Astrocyte of the hippocampus (primary cell): ENCODE data around the gene CHAC1.
"Not testable (repeated sequence)": the region's sequence is repeated elsewhere in the genome, so short reads cannot be mapped to it uniquely, and the experiment has no call there.

ENCODE experiments used
- DNase-seq: peaks from one replicate; pipeline ENCODE4 v3.0.0; 2011; ENCODE audit warnings: low read depth, low spot score

The CHAC1 gene

DNA sequence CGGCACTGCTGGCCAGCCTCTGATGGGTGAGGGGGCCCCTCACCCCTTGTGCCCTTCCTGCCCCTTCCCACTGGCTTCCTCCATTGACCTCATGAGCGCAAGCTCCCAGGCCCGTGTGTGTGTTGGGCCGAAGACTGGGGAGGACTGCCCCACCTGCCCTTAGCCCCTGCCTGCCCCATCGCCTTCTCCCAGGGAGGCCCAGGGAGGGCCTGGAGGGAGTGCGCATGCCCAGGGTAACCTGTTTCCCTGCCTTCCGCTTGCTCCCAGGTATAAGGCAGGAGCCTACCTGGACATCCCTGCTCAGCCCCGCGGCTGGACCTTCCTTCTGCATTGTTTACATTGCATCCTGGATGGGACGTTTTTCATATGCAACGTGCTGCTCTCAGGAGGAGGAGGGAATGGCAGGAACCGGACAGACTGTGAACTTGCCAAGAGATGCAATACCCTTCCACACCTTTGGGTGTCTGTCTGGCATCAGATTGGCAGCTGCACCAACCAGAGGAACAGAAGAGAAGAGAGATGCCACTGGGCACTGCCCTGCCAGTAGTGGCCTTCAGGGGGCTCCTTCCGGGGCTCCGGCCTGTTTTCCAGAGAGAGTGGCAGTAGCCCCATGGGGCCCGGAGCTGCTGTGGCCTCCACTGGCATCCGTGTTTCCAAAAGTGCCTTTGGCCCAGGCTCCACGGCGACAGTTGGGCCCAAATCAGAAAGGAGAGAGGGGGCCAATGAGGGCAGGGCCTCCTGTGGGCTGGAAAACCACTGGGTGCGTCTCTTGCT, 15.3 kb upstream of the CHAC1 start:
- no peak for DNase-seq

DNA sequence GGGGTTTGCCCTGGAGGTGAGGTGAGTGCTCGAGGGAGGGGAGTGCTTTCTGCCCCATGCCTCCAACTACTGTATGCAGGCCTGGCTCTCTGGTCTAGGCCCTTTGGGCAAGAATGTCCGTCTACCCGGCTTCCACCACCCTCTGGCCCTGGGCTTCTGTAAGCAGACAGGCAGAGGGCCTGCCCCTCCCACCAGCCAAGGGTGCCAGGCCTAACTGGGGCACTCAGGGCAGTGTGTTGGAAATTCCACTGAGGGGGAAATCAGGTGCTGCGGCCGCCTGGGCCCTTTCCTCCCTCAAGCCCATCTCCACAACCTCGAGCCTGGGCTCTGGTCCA, 14.8 kb upstream of the CHAC1 start:
- no peak for DNase-seq

DNA sequence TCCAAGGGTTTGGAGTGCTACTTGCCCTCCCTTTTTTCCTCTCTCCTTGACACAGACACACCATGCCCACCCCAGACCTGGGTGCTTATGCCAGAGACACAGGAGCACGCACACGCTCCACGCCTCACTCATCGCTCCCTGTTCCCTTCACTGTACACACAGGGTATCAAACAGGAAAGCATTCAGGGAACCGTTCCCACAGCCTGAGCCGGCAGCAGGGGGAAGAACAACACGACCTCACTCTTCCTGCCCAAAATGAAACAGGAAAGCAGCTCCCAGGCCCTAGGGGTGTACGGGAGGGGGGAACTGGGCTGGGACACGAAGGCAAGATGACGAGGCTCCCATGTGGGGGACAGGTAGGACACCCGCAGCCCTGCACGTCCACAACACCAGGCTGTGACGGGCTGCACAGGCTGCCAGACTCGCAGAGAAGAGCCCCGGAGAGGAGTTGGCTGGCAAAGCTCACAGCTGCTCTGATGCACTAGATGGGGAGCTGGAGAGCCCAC, 12.9 kb upstream of the CHAC1 start:
- no peak for DNase-seq

DNA sequence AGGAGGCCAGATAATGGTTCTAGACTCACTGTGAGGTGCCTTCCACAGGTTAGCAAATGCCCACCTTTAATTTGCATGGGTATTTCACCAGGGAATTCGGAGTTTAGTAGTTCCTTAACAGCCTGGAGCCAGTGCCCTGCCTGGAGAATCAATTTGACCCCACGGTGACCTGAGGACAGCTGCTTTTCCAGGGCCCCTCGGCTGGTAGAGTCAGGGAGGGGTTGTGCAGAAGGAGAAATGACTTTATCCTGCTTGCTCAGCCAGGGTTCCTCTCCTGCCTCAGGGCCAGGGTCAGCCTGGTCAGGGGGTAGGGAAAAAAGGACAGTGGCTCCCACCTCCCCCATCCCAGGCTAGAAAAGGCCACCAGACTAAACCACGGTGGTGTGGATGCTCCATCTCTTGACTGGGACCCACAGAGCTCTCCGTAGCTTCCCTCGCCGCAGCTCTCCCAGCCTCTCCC, 12.2 kb upstream of the CHAC1 start:
- peak; percentile 9 for DNase-seq

DNA sequence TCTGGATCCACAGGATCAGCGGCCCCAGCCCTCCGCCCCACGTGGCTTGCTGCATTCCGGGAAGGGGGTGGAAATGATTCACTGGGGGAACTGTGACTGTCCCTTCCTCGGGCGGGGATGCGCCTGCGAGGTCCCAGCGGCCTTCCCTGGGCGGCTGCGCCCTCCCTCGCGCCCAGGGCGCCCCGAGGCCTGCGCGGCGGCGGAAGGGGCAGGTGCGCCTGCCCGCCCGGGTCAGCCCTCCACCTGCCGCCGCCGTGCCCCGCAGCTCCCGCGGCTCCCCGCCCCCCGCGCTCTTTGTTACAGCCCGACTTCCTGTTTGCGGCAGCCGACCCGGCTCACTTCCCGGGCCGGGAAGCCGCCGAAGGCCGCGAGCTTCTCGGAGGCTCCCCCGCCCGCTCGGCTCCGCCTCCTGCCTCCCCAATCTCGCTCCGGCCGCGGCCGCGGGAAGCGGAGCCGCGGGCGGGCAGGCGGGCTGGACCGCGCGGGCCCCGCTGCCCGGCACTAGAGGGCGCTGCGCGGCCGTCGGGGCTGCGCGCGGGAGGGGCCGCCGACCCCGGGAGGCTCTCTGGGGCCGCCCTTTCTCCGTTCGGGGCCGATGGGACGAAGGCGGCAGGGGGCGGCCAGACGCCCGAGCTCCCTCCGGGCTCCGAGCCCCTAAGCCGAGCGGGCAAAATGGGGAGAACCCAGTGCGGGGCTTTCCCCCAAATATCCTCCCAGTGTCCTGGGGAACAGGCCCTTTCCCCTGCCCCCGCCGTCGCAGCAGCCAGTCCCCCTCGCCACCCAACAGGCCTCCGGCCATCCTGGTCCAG, 11.5 kb upstream of the CHAC1 start:
- peak; percentile 90 for DNase-seq

DNA sequence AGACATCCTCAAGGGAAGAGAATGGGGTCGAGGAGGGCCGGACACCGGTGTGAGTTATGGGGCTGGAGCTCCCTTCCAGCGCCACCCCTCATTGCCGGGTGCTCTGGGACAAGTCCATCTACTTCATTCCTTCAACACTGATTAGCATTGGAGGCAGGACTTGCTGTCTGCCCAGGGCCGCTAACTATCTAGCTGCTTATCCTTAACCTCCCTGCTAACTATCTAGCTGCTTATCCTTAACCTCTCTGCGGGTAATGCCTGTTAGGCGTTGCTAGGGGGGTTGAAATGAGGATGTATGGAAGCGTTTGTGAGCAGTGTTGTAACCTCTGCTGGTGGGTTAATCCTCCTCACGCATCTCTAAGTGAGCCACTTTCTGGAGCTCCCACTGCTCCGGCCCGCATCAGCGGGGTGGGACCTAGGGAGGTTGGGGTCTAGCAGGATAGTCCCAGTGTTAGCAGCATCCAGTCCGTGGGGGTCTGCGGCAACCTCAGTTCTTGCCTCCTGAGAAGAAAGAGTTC, 10.9 kb upstream of the CHAC1 start:
- DNase-seq = no peak

DNA sequence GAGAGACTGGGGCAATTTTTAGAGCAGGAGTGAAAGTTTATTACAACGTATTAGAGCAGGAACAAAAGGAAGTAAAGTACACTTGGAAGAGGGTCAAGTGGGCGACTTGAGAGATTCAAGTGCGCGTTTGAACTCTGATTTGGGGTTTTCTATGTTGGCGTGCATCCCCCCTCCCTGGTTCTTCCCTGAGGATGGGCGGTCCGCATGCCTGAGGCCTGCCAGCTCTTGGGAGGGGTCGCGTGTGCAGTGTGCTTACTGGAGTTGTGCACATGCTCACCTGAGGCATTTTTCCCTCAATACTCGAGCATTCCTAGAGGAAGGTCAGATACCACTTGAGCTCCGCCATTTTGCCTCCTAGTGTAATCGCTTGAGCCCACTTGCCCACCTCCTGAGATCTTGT, 10.4 kb upstream of the CHAC1 start:
- DNase-seq = no peak

DNA sequence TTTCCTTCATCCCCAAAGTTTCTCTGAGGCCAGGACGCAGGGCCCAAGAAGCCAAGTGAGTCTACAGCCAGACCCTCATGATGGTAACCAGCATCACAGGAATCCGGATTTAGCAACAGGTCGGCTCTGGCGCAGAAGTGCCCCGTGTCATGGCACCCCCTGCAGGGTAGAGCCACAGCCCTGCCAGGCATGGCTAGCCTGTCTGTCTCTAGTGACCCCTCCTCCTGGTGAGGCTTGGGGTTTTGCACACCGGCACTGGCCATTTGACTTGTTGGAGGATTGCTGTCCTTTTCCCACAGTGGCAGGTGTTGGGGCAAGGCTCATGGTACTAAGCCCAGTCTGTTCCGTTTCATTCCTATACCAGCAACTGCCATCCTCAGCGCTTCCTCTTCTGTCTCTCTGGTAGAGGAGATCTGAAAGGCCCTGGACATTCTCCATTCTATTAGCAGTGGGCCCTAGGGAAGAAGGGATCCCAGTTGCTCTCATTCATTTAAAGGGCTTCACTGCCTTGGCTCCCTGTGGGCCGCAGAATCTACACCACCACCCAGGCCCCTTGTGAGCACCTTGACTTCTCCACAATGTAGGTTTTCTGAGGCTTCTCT, 9.4 kb upstream of the CHAC1 start:
- no peak for DNase-seq

DNA sequence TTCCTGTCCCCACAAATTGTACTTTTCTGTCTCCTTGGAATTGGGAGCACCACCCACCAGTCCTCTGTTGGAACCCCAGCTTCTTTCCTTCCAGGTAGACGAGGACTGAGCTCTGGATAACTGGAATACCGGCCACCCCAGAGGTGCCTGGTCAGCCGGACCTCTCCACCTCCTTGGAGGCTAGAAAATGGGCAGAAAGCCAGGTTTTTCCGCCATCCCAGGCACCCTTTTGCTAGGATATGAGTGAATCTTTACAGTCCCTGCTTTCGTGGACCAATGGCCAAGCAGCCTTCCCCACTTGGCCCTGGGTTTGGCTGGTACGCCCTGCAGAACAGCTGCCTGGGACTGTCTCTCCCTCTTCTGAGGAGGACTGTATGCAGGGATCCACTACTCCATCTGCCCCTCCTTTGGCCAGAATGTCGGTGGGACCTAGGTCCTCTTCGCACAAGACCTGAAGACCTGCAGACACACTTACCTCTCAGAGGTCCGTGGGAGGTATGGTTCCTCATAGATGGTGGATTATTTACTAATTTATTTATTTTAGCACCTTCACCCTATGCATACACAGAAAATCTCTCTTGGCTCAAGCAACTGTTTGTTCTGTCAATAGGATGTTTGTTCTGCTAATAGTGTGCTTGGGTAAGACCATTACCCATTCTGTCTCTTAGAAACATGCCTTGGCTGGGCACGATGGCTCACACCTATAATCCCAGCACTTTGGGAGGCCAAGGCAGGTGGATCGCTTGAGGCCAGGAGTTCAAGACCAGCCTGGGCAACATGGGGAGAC, 8.6 kb upstream of the CHAC1 start:
- DNase-seq = no peak

DNA sequence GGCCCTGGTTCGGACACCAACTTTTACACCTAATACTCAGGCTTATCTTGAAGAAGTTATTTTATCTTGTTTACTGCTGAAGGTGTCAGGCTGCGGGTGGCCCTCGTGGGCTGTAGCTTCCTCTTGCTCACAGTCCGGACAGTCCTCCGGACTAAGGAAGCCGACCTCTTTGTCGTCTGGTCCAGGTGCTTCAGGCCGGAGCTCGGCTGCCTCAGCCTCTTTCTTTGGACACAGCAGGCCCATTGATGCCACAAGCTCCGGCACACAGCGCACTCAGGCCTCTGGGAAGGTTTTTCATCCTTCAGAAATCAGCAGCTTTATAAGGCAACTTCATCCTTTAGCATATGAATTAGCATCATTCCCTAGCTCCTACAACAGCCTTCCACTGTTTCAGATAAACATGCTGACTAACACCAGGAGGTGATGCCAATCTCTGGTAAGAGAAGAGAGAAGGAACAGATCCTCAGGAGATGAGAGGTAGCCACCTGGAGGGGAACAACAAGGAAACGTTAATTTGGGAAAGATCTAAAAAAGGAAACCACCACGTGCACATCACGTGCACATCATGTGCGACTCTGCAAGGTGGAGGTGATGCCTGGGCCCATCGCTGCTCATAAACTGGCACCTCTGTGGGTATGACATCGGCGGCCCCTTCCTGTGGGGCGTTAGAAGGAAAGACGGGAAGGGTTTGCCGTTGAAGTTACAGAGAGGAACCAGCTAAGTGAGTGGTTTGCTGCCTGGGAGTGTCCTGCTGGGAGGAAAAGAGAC, 4.4 kb upstream of the CHAC1 start:
- no peak for DNase-seq

DNA sequence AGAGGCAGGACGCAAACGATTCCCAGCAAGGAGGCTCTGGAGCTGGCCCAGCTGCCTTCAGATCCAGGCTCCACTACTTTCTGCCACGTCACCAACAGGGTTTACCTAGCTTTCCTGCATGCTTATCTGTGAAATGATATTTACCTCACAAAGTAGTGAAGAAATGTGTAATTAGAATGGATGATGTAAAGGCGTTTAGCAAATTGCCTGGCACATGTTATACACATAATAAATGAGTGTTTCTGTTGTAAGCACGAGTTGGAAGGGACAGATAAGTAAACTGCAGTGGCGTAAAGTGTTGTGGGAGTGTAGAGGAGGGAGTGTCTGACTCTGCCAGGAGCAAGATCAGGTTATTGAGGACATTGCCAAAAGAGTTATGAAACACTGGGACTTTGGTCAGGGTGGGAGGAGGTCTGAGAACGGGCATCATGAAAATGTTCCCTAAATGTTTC, 3.5 kb upstream of the CHAC1 start:
- no peak for DNase-seq

DNA sequence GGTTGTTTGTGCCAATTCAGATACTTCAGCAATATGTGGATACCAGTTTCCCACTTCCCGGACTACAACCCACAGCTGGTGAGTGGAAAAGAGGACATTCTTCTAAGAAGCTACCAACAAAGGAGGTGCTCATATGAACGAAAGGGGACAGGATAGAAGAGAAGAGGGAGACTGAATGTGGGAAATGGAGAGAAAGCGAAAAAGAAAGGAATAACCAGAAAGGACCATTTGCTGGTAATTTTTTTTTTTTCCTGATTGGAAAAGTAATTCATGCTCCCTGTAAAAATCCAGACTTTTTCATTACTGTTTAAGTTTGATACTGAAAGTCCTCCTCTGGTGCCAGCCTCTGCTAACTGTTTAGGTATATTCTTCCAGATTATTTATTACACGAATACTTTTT, 1.5 kb upstream of the CHAC1 start:
- no peak for DNase-seq

DNA sequence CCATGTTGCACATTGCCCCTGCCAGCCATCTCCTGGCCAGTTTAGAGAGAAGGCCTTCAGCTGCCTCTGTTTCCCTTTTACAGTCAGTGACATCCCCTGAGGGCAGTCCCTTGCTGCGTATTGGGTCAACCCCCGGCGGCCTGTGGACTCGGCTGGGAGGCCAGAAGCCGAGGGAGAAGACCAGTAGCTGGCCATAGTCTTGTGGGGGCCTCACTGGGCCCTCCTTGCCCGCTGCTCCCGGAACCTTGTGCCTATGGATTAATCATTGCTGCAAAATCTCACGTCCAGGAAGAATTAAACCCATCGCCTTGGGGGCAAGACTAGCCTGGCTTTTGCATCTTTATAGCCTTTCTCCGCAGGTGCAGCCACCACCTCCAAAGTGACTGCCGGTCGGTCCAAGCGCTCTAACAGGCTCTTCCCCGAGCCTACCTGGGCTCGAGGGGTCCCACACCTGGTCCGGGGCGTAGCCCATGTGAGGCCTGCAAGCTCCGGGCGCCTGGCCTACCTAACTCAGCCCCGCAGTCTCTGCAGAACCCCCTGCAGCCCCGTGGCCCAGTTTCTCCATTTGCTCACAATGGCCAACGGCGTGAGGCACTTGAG, 870 bp upstream of the CHAC1 start:
- DNase-seq = no peak

DNA sequence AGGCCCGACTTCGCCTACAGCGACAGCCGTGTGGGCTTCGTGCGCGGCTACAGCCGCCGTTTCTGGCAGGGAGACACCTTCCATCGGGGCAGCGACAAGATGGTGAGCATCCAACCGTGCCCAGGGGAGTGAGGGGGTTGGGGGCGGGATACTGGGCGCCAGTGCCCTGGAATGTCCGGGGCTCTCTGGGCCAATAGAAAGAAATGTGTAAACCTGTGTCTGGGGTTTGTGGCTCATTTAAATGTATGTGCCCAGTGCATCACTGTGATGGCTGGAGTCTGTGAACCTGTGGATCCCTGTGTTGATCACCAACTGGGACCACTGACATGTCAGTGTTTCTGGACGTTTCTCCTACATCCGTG, 423 bp downstream of the CHAC1 start:
- no peak for DNase-seq

DNA sequence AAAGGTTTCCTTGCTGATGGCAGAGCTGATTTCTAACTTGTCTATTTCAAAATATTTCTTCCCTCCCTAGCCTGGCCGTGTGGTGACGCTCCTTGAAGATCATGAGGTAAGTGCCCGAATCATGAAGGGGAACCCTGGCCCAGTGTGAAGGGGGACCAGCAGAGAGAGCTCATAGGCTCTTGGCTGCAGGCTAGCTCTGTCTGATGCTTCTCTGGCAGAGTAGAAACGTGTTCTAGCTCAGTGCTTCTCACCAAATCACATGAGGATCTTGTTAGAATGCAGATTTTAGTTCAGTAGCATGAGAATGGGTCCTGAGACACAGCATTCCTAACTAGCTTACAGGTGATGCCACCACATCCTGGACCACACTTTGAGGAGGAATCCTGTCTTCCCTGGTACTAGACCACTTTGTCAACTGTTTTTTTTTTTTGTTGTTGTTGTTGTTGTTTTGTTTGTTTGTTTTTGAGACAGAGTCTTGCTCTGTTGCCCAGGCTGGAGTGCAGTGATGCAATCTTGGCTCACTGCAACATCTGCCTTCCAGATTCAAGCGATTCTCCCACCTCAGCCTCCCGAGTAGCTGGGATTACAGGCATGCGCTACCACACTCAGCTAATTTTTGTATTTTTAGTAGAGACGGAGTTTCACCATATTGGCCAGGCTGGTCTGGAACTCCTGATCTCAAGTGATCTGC, 1.0 kb downstream of the CHAC1 start:
- DNase-seq = not testable (repeated sequence)

DNA sequence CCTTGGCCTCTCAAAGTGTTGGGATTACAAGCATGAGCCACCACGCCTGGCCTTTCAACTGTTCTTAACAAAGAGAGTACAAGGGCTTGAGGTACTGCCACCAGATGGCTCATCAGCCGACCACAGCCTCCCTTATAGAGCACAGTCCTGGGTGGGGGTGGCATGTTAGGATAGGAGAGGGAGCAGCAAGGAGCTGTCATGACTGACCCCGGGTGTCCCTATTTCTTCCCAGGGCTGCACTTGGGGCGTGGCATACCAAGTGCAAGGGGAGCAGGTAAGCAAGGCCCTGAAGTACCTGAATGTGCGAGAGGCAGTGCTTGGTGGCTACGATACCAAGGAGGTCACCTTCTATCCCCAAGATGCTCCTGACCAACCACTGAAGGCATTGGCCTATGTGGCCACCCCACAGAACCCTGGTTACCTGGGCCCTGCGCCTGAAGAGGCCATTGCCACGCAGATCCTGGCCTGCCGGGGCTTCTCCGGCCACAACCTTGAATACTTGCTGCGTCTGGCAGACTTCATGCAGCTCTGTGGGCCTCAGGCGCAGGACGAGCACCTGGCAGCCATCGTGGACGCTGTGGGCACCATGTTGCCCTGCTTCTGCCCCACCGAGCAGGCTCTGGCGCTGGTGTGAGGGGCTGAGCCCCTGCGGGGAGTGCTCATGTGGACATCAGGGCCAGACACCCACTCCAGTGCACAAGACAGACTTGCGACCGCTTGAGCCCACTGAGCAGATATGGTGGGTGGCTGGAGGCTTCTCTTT, 2.1 kb downstream of the CHAC1 start:
- DNase-seq = no peak

DNA sequence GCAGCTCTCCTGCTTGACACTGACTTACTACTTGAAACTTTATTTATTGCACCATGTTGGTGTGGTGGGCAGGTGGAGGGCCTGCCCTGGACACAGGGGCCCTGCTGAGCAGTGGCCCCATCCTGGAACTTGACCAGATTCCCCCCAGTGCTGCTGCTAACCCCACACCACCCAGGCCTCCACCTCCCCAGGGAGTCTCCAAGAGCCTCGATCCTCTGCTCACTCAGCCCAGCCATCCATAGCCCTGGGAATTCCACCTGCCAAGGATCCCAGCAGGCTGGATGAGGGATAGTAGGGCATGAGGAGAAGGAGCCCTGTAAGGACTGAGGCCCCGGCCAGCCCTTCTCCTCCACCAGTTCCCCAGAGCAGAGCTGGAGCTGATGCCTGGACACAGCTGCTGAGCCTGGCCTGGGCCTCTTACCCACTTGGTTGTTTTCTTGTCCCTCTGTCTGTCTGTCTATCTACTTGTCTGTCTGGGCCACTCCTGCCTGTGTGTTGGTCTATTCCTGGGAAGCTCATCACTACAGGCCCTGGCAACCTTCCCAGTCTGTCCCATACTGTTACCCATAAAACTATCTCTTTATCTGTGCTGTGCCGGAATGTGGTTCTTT, 2.8 kb downstream of the CHAC1 start:
- DNase-seq = no peak

DNA sequence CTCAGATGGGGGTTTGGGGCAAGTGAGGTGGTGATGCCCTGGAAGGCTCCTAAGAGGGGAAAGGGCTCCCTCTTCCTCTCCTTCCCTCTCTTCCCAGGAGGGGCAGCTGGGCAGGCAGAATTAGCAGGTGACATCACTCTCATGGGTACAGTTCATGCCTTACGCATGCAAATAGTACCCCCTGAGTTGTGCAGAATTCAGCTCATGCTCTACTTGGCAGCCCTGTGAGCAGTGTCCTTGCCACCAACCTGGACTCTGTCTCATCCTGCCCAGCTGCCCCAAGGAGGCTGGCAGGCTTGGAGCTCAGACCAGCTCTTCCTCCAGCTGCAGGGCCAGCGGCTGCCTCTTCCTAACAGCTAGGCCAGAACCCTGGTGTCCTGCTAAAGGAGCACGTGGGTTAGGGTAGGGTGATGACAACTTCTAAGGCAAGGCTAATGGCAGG, 3.3 kb downstream of the CHAC1 start:
- DNase-seq = no peak
